ENCODE measurements around the gene ZNF580.

GRCh38 chr19:55621205-55621672 is 19.6 kb upstream of the ZNF580 start:
- TF ChIP-seq CTCF (conservative IDR thresholded peaks at IDR 0.05; ENCODE audit: low read depth, low read length) (no peak), EZH2 (IDR thresholded peaks at IDR 0.05; ENCODE audit: low read length, unreplicated experiment) (no peak), EZH2phosphoT487 (IDR thresholded peaks at IDR 0.05; ENCODE audit: borderline replicate concordance, low read length) (no peak)
